HepG2 (cell line): ENCODE data around the gene SAPCD2. TPM values are rescaled to one million over a fixed set of nuclear protein-coding genes. Genes with fewer than 3 reads are reported as not detected.

Experiments used
- DR1 ChIP-seq: sonication (generic); formaldehyde crosslinking; IDR thresholded peaks from 2 replicates; pipeline ENCODE4 v1.8.0; 2021; ENCODE audit warnings: mild to moderate bottlenecking, missing genetic modification reagents, inconsistent platforms
- DZIP1 ChIP-seq: sonication (generic); formaldehyde crosslinking; IDR thresholded peaks from 2 replicates; pipeline ENCODE4 v1.5.0; 2020; ENCODE audit warnings: mild to moderate bottlenecking, missing genetic modification reagents
- HDAC1 ChIP-seq: sonication (generic); formaldehyde crosslinking; IDR thresholded peaks from 2 replicates; pipeline ENCODE4 v1.5.1; 2020; ENCODE audit warnings: mild to moderate bottlenecking, missing genetic modification reagents
- HNRNPLL ChIP-seq: fragments of 200-400 bp; formaldehyde crosslinking; IDR thresholded peaks from 2 replicates; pipeline ENCODE4 v1.6.1; 2017; ENCODE audit warnings: mild to moderate bottlenecking, low read depth, low read length; ENCODE audit not compliant: poor library complexity, severe bottlenecking
- JUND ChIP-seq: sonication (generic); formaldehyde crosslinking; IDR thresholded peaks from 2 replicates; pipeline ENCODE4 v1.8.0; 2022; ENCODE audit warnings: mild to moderate bottlenecking, missing genetic modification reagents
- KLF15 ChIP-seq: sonication (generic); formaldehyde crosslinking; IDR thresholded peaks from 2 replicates; pipeline ENCODE4 v1.8.1; 2023; ENCODE audit warnings: borderline replicate concordance, mild to moderate bottlenecking, inconsistent platforms, missing genetic modification reagents, mixed read lengths
- MXD4 ChIP-seq: IDR thresholded peaks from 2 replicates; pipeline ENCODE4 v1.6.1; 2016; ENCODE audit warnings: mild to moderate bottlenecking, missing biosample characterization, missing genetic modification reagents
- PPARG ChIP-seq: conservative IDR thresholded peaks from 2 replicates; pipeline ENCODE4 v1.6.1; 2016; ENCODE audit warnings: missing biosample characterization, missing genetic modification reagents
- PTBP1 ChIP-seq: fragments of 200-400 bp; formaldehyde crosslinking; IDR thresholded peaks from 2 replicates; pipeline ENCODE4 v1.6.1; 2018; ENCODE audit warnings: low read length, low read depth; ENCODE audit not compliant: poor library complexity, severe bottlenecking
- TARDBP ChIP-seq: sonication (generic); formaldehyde crosslinking; IDR thresholded peaks from 2 replicates; pipeline ENCODE4 v1.8.0; 2022; ENCODE audit warnings: mild to moderate bottlenecking, missing genetic modification reagents
- ZBTB20 ChIP-seq: sonication (generic); formaldehyde crosslinking; IDR thresholded peaks from 2 replicates; pipeline ENCODE4 v1.8.1; 2023; ENCODE audit warnings: missing genetic modification reagents, low read depth, mild to moderate bottlenecking, borderline replicate concordance
- ZBTB34 ChIP-seq: sonication (generic); formaldehyde crosslinking; IDR thresholded peaks from 2 replicates; pipeline ENCODE4 v1.8.0; 2022; ENCODE audit warnings: mild to moderate bottlenecking, missing genetic modification reagents
- ZBTB39 ChIP-seq: sonication (generic); formaldehyde crosslinking; IDR thresholded peaks from 2 replicates; pipeline ENCODE4 v1.5.0; 2020; ENCODE audit warnings: missing genetic modification reagents
- ZC3H13 ChIP-seq: sonication (generic); formaldehyde crosslinking; IDR thresholded peaks from 2 replicates; pipeline ENCODE4 v1.8.1; 2023; ENCODE audit warnings: mild to moderate bottlenecking, missing genetic modification reagents, moderate library complexity
- ZFYVE20 ChIP-seq: sonication (generic); formaldehyde crosslinking; IDR thresholded peaks from 2 replicates; pipeline ENCODE4 v1.8.0; 2023; ENCODE audit warnings: low read depth, mild to moderate bottlenecking, moderate library complexity, missing genetic modification reagents, borderline replicate concordance
- ZMAT3 ChIP-seq: sonication (generic); formaldehyde crosslinking; conservative IDR thresholded peaks from 2 replicates; pipeline ENCODE4 v1.7.0; 2021; ENCODE audit warnings: missing genetic modification reagents
- ZNF124 ChIP-seq: sonication (generic); formaldehyde crosslinking; IDR thresholded peaks from 2 replicates; pipeline ENCODE4 v1.4.0; 2020; ENCODE audit warnings: missing genetic modification reagents
- ZNF337 ChIP-seq: sonication (generic); formaldehyde crosslinking; IDR thresholded peaks from 2 replicates; pipeline ENCODE4 v1.5.1; 2020; ENCODE audit warnings: missing genetic modification reagents, low read depth, mild to moderate bottlenecking, borderline replicate concordance
- ZNF614 ChIP-seq: IDR thresholded peaks from 2 replicates; pipeline ENCODE4 v1.6.1; 2018; ENCODE audit warnings: missing biosample characterization, missing genetic modification reagents, inconsistent platforms, borderline replicate concordance
- ZNF800 ChIP-seq: sonication (generic); formaldehyde crosslinking; IDR thresholded peaks from 2 replicates; pipeline ENCODE4 v1.4.0; 2020; ENCODE audit warnings: missing genetic modification reagents
- polyA plus RNA-seq, 8 experiments: library from polyadenylated mRNA; depleted of rRNA in 3 of 8; stranded (reverse) in 7 of 8; unstranded in 1 of 8; fragments of >200 nt; fragmentation: Illumina TruSeq in 4 of 8; extraction: Trizol in 4 of 8; gene quantifications; 2 replicates each; pipeline versions ENCODE4 v1.2.1 to v1.2.3, GENCODE V29; 2011 to 2016; ENCODE audit warnings: low read depth in 4 of 8, missing spikeins in 1 of 8, mixed read lengths in 1 of 8; ENCODE audit not compliant: insufficient read depth in 1 of 8
- total RNA-seq, 5 experiments: library from RNA; depleted of rRNA; stranded (reverse); fragments of >200 nt; fragmentation: Illumina TruSeq; extraction: Trizol; gene quantifications; 2 replicates each; pipeline ENCODE4 v1.2.3, GENCODE V29; 2016; ENCODE audit warnings: low read depth in 1 of 5

SAPCD2 gene
- total and polyA plus RNA-seq, 2 of the 13 experiments (the other 11 are each of a cell fraction or from before 2014, with no cell fraction given) = 21.9 to 42.8 TPM

- TF ChIP-seq ZNF124 (peak; percentile 53; the same call in 1 of the 2 replicates), HDAC1 (CRISPR knock-in tag) (peak; percentile 72), DZIP1 (CRISPR knock-in tag) (no peak), ZC3H13 (CRISPR knock-in tag) (peak; percentile 45), ZFYVE20 (no peak), ZNF337 (peak; percentile 63; the same call in 1 of the 2 replicates), ZNF614 (CRISPR knock-in tag) (peak; percentile 51; the same call in 1 of the 2 replicates), DR1 (CRISPR knock-in tag) (peak; percentile 62; the same call in 1 of the 2 replicates), ZBTB34 (CRISPR knock-in tag) (no peak), KLF15 (CRISPR knock-in tag) (peak; percentile 26; the same call in 1 of the 2 replicates), ZBTB20 (CRISPR knock-in tag) (0 out of 2 replicates have a peak, but pooled peaks have one; percentile 32), ZBTB39 (peak; percentile 35; the same call in 1 of the 2 replicates), ZMAT3 (CRISPR knock-in tag) (peak; percentile 79), ZNF800 (CRISPR knock-in tag) (peak; percentile 85; the same call in 1 of the 2 replicates), PTBP1 (no peak), TARDBP (CRISPR knock-in tag) (0 out of 2 replicates have a peak, but pooled peaks have one; percentile 37), PPARG (no peak), MXD4 (peak; percentile 99), HNRNPLL (peak; percentile 100), JUND (CRISPR knock-in tag) (peak; percentile 6; the same call in 1 of the 2 replicates)
Observed at GRCh38 chr9:137086531-137087408, 16.4 kb upstream of the SAPCD2 start, which contains the start of gene MAN1B1 (continued).
